Right ventricle myocardium inferior (tissue), 1 donor: ENCODE results near the gene ZIC3. TPM values are rescaled to one million over a fixed set of nuclear protein-coding genes. Genes with fewer than 3 reads are reported as not detected.
A peak's percentile ranks its signal among the peaks of the same experiment; 100 is the strongest.
"Not testable (repeated sequence)": the region's sequence is repeated elsewhere in the genome, so short reads cannot be mapped to it uniquely, and the experiment has no call there.

Experiments
- ATAC-seq: fragments of 200-7000 bp; cut with Tn5 transposase; one replicate; pipeline ENCODE4 v1.9.1; 2020; ENCODE audit warnings: mild to moderate bottlenecking, moderate library complexity
- DNase-seq: peaks from one replicate; pipeline ENCODE4 v3.0.0; 2021; ENCODE audit errors: missing footprints
- intact Hi-C: fragments of 100-400 bp; cut with DNase I; formaldehyde crosslinking; loops from one replicate; pipeline ENCODE4 v1.11.0; 2022
- long read RNA-seq: library from polyadenylated mRNA; unstranded; transcript quantifications from one replicate; pipeline ENCODE4 v2.0.0, GENCODE V29; 2021
- total RNA-seq: library from RNA; stranded (reverse); fragmentation: NEBNext Ultra II Directional; extraction: Animal tissue kit (Norgen Biotek cat#: 25700); gene quantifications from one replicate; pipeline ENCODE4 v1.2.1, GENCODE V29; 2021
- donor health status: DM: no; HTN: yes; CAD: no; lungs with severe emphysema.

The ZIC3 gene
- not detected for total RNA-seq
- long read RNA-seq, result 0 reads

GRCh38 chrX:137565921-137566745 is at the start of gene ZIC3:
TSS of gene ZIC3 (plus strand) at chrX:137566127. CDS start at chrX:137566692, 565 bp downstream.
- intact Hi-C loops, result no loop called here
- DNase-seq (peak; percentile 85), ATAC-seq (peak; percentile 88)

GRCh38 chrX:137519459-137519858 is 46.5 kb upstream of the ZIC3 start:
- intact Hi-C loops, result no loop called here
- ATAC-seq (no peak), DNase-seq (no peak)

DNA sequence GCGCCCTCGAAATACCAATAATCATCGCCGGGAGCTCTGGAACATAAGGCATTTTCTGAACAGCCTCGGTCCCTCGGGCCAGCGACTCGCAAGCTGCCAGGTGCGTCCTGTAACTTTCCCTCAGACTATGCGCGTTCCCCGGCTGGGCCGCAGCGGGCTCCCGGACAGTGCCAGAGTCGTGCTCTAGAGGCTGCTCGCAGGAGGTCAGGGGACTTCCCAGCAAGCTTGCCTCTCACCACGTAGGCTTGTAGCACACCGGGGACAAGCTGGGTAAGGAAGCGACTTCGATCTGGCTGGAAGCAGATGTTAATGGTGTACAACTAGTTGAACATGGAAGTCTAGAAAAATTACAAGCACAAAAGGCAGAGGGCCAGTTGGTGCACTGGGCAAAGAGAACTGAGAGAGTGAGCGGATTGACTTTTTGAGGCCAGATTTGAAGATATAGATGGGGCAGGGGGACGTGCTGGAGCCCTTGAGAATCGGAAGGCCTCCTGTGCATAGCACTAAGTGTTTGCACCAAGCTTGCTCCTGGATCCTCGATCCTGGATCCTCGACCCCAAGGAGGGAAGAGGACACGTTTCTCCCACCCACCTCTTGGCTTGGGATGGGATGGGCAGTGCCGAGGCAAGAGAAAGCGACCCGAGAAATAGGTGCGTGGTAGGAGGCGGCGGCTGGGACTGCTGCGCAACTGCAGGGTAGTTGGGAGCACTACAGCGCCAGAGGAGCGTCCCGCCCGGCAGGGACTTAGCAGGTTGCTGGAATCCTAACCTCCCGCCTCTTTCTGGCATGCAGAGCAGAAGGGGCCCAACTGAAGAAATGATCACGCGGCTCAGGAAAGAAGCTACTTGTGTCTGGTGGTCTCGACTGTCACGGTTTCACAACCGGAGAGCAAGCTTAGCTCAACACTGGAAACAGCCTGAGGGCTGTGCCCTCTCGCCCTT is 19.9 kb upstream of the ZIC3 start:
- DNase-seq, result no peak
- intact Hi-C loops, result no loop called here
- no peak for ATAC-seq

GRCh38 chrX:137547291-137547690 is 18.6 kb upstream of the ZIC3 start:
- DNase-seq (no peak), ATAC-seq (no peak)
- intact Hi-C loops, result no loop called here

DNA sequence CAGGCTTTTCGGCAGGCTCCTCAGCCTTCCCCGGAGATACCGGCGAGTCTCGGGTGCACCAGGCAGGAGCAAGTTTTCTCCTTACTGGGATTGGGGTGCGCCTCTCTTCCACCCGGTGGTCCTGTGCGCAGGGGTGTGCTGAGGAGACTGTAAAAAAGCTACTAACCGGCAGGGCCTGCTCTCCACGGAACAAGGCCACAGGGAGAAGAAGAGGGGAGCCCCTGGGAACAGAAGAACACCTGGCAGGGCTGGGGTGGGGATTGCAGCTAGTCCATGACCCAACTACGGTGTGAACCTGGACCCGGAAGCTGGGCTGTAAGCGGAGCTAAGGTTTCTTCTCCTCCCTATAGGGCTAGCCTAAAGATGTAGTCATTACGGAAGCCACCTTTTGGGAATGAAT is 17.7 kb upstream of the ZIC3 start:
- ATAC-seq (no peak), DNase-seq (no peak)
- intact Hi-C loops, result no loop called here

- ATAC-seq (no peak), DNase-seq (no peak)
- intact Hi-C loops, result no loop called here
These were observed 16.9 kb upstream of the ZIC3 start for GRCh38 chrX:137549073-137549472.

- intact Hi-C loops, result no loop called here
- ATAC-seq (no peak), DNase-seq (no peak)
These were observed 15.9 kb upstream of the ZIC3 start for GRCh38 chrX:137549851-137550664.

- DNase-seq (no peak), ATAC-seq (no peak)
- intact Hi-C loops, result no loop called here
These were observed 15.2 kb upstream of the ZIC3 start for GRCh38 chrX:137550665-137551261.

DNA sequence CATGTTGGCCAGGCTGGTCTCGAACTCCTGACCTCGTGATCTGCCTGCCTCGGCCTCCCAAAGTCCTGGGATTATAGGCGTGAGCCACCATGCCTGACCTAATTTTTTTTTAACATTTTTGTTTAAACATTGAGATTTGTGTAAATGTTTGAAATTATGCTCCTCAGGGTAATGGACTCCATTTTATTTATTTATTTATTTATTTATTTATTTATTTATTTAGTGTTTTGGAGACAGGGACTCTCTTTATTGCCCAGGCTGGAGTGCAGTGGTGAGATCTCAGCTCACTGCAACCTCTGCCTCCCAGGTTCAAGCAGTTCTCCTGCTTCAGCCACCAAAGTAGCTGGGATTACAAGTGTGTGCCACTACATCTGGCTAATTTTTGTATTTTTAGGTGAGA is 13.8 kb upstream of the ZIC3 start:
- ATAC-seq, intact Hi-C loops, DNase-seq: not testable (repeated sequence)

DNA sequence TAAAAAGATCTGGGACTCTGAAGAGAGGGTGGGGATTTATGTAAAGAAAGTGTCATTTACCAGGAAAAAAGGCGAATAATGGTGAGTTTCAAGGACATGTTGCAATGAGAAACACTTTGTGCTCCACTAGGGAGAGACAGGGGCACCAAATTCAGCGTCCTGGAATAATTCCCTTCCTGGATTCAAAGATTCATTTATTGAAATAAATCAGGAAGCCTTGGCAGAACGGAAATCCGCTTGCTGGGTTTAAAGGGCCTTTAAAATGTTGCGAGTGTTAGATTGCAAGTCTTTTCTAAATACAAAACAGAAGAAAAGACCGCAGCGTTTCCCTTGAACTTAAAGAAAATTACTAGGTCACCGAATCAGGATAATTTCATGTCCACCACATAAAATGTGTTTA is 3.8 kb upstream of the ZIC3 start:
- DNase-seq (no peak), ATAC-seq (no peak)
- intact Hi-C loops, result no loop called here

- intact Hi-C loops, result no loop called here
- DNase-seq (no peak), ATAC-seq (no peak)
These were observed 2.0 kb upstream of the ZIC3 start for GRCh38 chrX:137563681-137564651.

- intact Hi-C loops, result no loop called here
- DNase-seq (no peak), ATAC-seq (peak; percentile 13)
These were observed 516 bp upstream of the ZIC3 start for GRCh38 chrX:137565318-137565904.

- intact Hi-C loops, result no loop called here
- ATAC-seq (no peak), DNase-seq (no peak)
These were observed 1.1 kb downstream of the ZIC3 start for GRCh38 chrX:137566746-137567679.

GRCh38 chrX:137567682-137568232 is 1.8 kb downstream of the ZIC3 start:
- intact Hi-C loops, result no loop called here
- DNase-seq, result no peak
- no peak for ATAC-seq

GRCh38 chrX:137568741-137569469 is 3.0 kb downstream of the ZIC3 start:
- DNase-seq, result no peak
- intact Hi-C loops, result no loop called here
- no peak for ATAC-seq
